ENCODE results near the gene CD82.

GRCh38 chr11:44561275-44561805 lies 4.1 kb upstream of the CD82 start:
- TF ChIP-seq CTCF (conservative IDR thresholded peaks at IDR 0.05; ENCODE audit: low read length) = no peak
- no peak for TF ChIP-seq EZH2phosphoT487 (IDR thresholded peaks at IDR 0.05; ENCODE audit: borderline replicate concordance, low read depth, low read length)
